ENCODE results near the gene NDUFV1.
A peak's percentile ranks its signal among the peaks of the same experiment; 100 is the strongest.
"Not testable (repeated sequence)": the region's sequence is repeated elsewhere in the genome, so short reads cannot be mapped to it uniquely, and the experiment has no call there.

NDUFV1 gene

DNA sequence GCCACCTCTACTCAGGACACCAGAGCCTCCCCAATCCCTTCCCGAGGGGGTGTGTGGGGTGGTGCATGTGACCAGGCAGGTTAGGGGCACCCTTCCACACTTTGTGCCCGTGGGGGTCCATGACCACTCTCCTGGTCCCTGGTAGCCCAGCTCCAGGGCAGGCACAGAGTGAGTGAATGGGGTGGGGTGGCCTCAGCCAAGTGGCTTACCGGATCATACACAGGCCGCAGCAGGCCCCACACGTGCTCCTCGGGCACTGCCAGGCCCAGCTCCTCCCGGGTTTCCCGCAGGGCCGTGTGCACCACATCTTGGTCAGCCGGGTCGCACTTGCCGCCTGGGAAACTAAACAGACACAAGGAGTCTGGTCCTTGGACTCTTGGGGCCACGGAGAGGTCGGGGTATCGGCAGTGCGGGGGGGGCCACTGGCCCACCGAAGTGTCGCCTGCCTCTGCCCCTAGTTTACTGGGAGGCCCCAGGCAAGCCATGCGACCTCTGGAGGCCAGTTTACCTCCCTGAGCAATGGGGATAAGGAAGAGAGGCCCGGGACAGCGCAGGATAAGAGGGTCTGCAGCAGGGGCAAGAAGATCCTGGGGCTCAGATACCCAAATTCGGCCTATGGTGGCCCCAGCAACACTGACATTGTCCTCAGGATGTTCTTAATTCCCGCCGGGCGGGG is 22.1 kb downstream of the NDUFV1 start:
- no peak for DNase-seq

DNA sequence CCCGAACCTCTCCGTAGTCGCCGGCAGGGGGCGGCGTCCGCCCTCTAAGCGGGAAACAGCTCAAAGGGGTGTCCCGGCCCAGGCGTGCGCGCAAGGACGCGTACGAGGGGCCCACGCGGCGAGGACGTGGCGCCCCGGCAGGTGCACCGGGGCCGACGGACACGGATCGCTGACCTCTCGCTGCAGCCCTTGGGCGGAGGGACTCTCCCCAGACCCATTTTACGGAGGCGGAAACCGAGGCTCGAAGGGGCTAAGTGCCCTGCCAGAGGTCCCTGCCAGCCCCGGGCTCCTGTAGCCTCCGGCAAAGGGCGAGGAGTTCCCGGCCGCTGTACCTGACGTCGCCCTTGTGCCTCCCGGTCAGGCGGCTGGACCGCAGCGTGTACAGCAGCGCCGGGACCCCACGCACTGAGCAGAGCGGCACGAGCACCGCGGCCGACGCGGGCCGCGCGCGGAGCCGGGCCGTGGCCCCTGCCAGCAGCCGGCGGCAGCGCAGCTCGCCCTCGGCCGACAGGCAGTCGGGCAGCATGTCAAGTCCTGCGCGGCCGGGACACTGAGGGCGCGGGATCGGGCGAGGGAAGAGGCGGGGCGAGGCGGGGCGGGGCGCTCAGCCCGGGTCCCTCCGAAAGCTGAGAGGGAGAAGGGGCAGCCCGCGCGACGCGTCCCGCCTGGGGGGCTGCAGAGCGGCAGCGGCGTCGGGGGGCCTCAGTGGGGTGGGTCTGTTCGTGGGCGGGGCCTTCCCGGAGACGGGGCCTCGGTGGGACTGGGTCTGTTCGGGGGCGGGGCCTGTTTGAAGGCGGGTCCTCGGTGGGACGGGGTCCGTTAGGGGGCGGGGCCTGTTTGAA is 22.9 kb downstream of the NDUFV1 start, which contains the start of gene NUDT8:
Gene NUDT8 (minus strand): TSS at position 552 of the 842 bp plus-strand sequence. CDS start 26 bp downstream, at position 526.
- DNase-seq: peak; percentile 88 to 90

DNA sequence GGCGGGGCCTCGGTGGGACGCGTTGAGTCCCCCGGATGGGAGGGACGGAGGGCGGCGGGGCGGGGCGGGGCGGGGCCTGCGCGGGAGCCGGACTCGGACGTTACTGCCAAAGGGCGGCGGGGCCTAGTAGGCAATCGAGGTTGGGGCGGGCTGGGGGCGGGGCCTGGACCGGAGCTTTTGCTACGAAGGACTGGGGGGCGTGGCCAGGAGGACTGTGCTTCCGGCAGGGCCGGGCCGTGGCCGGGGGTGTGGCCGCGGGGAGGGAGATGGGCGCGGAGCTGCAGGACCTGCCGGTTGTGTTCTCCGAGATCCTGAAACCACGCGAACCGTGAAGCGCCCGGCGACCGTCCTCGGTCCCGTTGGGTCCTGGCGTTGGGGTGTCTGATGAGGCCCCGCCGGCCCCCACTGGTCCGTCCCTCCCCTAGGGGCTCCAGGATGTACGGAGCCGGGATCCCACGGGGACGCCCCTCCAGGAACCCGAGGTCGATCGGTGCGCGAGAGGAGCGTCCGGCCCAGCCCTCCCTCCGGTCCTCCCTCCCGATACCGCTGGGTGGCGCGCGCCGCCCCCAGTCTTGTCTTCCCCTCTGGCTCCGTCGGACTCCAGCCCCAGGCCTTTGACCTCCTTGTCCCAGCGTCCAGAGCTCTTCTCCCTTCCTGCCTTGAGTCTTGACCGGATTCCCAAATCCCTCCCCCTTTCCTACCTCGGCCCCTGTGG is 23.6 kb downstream of the NDUFV1 start:
- peak; percentile 96 for DNase-seq

DNA sequence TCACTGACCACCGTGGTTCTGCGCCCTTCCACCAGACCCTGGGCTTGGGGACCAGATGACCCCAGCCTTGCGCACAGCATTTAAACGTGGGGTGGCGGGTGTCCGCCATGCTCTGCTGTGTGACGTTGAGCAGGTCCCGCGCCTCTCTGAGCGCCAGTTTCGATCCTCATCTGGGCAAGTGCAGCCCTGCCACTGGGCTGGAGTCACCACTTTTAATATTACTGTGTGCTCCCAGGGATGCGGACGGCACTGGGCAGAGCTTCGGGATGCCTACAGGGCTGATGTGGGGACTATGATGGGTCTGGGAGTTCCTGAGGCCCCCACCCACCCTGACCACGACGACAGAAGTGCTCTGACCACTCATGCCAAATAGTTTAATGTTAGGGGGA is 24.2 kb downstream of the NDUFV1 start:
- no peak for DNase-seq

DNA sequence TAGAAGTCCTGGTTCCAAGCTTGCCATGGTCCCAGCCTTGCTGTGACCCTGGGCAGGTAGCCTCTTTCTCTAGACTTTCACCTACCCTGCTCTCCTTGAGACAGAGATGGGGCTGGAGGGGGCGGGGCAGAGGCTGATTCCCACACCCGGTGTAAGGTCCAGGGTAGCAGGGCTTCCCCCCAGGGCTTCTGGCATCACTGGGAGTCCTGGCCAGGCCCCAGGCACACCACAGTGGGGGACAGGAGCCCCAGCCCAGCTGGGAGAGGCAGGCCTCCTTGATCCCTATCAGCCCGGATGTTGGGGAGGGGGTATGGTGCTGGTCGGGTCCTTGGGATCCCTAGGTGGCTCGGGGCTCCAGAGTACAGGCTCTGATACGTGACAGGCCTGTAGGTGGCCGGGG is 24.7 kb downstream of the NDUFV1 start:
- no peak for DNase-seq

DNA sequence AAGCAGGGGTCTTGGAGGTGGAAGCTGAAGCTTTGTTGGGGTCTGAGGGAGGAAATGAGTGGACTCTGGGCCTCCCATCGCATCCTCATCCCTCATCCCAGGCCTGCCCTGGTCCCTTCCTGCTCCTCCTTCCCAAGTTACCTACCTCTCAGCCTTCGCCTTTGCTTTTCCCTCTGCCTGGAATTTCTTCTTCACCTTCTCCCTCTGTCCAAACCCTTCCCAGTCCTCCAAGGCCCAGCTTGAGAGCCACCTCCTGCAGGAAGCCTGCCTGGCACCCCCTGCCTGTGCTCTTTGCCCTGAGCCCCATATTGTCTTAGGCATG is 25.1 kb downstream of the NDUFV1 start:
- DNase-seq: no peak

DNA sequence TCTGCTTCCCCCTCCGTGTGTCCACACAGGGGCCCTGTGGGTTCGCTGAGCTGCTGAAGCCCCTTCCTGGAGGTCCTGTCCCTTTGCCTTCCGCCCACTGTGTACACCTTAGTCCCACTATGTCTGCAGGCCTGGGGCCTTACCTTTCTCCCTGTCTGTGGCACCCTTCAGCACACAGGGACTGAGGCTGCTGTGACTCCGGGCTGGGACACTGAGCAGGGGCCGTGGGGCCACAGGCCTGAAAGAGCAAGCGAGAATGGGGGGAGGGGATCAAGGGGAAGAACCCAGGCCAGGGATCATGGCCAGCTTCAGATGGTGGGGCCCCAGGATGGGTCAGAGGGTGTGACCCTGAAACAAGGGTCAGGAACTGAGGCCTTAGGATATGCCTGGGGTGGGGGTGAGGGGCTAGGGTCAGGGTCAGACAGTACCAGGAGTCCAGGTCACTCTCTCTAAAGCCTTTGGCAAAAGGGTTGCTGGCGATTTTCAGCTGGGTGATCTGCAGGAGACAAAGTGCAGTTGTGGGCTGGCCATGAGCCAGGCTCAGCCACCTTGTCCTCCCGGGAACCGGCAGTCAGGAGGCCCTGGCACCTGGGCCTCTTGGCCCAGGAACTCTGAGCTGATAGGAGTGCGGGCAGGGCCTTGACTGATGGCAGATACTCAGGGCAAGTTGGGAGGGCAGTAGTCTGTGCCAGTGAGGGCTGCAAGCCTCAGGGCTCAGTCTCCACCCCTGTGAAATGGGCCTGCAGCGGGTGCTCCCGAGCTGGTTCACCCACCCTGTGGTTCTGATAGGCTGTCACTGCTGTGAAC is 25.6 kb downstream of the NDUFV1 start:
- no peak for DNase-seq

DNA sequence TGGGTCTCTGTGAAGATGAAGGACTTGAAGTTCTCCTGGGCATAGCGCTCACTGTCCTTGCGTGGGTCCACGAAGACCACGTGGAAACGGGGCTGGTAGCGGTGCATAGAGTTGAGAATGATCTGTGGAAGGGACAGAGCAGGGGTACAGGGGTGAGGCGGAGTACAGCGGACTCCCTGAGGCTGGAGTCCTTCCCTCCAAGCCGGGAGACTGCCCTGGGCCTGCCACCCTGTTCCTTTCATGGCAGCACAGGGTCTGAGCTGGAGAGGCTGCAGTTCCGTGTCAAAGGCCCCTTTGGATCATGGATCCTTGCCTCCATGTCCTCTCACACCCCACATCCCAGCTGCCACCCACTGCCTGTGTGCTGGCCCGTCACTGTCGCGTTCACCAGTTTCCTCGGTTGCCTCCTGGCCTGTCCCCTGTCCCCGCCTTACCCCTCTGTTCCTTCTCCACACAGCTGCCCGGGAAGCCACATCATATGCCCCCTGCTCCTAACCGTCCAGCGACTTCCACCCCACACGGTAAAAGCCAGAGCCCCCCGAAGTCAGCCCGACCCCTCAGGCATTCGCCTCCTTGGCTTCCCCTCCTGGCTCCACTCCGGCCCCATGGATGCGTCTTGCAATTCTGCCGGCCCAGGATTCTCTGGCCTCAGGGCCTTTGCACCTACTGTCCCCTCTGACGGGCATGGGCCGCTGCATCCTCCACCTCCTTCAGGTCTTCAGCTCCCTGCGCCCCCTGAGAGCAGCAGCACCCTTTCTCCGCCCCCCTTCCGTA is 26.4 kb downstream of the NDUFV1 start:
- DNase-seq: no peak

DNA sequence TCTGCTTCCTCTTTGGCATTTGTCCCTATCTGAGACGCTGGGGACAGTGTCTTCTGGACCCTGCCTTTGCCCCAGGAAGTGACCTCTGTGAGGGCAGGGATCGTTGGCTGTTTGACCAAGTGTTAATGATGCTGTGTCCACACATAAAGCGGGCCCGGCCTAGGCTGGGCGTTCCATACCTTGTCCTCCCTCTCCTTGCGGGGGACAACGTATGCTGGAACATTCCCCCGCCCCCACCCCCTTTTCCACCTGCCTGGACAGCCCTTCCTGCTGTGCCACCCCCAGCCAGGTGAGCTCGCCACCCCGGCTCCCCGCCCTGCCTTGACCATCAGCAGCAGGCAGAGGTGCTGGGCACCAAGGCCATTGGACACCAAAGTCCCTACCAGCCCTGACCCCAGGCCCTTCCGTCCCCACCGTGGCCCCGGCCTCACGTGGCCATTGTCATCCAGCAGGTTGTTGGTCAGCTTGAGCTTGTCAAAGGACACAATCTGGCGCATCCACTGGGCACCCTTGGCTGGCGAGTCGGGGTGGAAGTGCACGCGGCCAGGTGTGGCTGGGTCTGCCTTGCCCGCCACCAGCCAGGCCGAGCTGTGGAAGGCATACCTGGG is 27.1 kb downstream of the NDUFV1 start:
- no peak for DNase-seq

DNA sequence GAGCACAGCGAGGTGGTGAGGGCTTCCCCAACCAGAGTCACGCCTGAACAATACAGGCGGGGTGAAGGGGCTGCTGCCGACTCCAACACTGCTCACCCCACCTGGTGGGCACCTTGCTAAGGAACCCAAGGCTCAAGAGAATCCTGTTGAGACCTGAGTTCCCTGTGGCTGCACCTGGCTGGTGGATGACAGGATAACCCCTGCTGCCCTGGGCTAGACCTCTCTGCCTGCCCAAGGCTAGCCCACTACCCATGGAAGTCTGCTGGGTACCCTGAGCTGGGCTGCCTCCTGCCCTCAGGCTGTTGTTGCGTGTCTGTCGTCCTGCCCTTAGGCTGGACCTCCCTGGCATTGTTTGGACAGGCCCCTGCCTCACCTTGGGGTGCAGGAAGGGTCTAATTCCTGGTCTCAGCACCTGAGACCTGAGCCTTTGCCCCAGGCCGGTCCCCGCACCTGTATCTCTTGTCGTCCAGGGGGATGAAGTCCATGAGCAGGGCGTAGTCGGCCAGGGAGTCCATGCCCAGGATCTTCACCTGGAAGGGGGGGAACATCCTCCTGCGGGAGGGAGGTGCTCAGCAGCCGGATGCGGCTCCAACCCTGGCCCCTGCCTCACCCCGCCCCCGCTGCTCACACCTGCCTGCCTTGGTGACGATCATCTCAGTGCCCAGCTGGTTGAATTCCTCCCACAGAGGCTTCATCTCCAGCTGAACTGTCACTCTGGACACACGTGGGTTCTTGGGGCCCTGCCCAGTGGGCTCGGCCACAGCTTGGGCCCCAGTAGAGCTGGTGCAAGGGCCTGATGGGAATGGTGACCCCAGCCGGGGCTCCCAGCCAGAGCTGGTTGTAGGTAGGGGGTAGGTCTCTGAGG is 27.9 kb downstream of the NDUFV1 start:
- no peak for DNase-seq

DNA sequence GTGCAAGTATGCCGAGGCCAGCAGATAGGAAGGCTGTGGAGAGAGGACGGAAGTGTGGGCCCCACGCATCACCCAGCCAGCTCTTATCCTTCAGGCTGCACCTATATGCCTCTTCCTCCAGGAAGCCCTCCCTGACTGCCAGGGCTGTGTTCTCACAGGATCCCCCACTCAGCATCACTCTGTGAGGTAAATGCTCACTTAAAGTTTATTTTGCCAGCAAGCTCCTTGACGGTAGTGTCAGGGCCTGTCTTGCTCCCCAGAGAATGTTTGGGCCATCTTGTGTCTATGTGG is 28.4 kb downstream of the NDUFV1 start:
- DNase-seq: no peak

DNA sequence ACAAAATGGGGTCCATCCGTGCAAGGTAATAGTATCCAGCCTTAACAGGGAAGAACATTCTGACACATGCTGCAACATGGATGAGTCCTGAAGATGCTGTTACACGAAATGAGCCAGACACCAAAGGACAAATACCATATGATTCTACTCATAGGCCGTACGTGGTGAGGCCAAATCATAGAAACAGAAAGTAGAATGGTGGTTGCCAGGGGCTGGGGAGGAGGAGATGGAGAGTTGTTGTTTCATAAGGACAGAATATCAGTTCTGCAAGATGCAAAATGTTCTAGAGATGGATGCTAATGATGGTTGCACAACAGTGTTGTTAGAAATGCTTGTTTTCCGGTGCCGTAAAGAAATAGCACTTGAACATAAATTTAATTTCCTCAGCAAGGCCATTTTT is 30.2 kb downstream of the NDUFV1 start:
- no peak for DNase-seq

DNA sequence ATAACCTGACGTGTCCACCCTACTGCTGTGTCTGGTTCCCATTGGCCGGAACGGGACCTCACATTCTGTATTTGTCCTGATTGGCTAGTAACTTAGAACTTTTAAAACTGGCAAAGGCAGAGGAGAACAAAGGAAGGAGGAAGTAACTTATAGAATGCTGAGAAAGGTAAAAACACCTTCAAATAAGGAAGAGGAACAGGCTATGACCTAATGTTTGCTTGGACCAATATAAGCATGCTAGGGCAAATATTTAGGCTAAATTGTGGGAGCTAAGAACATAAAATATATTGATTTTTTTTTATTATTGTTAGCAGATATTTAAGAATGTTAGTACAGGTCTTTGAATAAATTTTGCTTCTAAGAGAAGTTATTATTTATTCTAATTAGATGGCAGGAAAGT is 30.7 kb downstream of the NDUFV1 start:
- not testable (repeated sequence) for DNase-seq

DNA sequence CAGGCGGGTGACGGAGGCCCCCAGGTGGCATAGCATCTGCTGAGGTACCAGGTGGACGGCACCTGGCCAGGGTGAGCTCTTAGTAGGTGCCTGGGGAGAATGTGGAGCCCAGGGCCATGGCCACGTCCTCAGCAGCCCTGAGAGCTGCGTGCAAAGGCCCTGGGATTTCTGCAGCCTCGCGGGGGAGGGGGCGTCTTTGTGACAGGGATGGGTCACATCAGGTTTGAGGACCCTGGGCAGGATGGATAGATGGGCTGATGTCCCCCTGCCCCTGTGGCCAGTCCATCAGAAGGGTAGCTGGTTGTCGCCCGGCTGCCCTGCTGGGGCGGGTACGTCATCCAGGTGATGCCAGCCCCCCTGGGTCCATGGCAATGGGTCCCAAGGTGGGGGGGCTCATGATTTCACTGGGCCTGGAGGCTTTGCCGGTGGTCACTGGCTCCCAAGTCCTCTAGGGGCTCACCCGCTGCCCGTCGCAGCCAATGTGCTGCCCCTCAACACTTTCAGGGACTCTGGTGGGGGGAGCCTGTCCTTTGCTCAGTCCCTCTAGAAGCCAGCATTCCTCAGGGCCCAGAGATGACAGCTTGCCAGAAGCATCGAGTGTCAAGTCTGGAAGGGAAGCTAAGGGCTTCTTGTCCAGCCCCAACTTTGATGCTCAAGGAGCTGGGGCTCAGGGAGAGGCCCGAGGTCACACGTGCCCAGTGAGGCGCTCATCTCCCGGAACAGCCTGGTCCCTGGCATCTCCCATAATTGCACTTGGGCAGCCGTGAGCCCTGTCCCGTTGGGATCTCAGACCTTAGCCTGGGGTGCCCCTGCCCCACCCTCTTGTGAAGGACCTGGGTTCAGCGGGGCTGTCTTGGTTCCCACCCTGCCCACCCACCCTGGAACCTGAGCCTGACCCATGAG is 32.0 kb downstream of the NDUFV1 start:
- no peak for DNase-seq

DNA sequence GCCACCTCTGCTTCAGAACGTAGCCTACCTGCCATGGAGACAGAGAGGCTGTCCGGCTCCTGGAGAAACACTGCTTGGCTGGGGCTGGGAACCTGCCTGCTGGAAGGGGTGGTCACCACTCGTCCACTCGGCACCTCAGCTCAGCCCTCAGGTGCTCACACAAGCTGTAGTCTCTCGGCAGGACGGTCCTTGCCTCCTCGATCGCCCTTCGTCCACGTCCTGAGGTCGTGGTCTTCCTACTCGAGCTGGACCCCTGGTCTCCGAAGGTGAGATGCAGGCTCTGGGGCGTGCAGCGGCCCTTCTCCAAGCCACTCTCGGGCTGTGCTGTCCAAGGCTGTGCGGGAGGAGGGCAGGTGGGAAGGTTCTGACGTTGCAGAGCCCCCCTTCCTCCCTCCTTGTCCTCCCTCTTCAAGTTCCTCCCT is 32.7 kb downstream of the NDUFV1 start, which contains the start of gene TBX10:
Gene TBX10 (minus strand): TSS at position 326 of the 422 bp plus-strand sequence. CDS start 291 bp downstream, at position 35.
- DNase-seq: no peak

DNA sequence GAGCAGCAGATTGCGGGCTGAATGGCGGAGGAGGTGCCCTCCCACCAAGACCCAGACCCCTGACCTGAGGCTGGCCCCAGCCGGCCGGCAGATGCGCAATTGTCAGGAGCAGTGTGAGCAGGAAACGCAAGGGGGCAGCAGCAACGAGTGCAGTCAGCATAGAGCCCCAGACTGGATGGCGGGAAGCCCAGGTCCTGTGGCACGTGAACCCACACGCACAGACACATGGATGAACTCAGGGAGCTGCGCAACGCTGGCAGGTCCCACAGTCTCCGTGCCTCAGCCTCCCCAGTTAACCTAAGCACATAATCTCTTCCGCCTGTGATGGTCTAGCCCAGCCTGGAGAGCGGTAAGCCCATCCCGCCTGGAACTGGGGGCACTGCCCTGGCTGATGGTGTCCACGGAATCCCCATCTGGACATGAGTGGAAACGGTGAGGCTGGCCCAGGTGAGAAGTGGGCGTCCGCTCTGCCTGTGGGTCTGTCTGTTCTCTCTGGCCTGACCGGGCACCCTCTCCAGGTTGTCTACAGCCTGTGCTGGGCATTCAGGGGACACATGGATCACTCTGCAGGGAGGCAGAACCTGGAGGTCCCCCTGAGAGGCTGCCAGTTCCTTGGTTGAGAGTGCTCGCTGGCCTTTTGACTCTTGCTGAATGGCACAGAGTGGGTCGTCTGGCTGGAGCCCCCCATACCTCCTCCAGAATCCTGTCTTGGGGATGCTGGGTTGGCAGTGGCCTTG is 33.5 kb downstream of the NDUFV1 start:
- DNase-seq: peak; percentile 61 to 72

DNA sequence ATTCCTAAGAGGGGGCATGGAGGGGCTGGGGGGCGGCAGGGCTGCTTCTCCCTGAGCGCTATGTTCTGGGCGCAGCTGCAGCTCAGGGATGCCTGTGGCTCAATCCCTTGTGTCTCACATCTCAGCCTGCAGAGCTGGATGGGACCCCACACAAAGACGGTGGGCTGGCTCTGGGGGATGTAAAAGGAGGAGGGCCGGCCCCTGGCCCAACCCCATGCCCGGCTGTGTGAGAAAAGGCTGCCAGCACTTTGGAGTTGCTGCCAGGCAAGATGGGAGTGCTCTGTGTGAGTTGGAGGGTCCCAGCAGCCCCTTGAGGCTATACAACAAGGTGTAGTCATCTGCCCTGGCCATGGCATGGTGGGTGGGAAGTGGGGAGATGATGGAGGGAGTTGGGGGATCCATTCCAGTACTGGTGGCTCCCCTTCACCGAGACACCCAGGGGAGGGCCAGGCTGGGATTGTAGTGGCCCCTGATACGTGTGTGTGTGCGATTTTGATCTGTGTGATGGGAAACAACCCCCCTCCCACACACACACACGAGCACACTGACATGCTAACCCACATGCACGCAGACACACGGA is 34.1 kb downstream of the NDUFV1 start:
- DNase-seq: no peak
